ENCODE data around the gene ERI3.
"Not testable (repeated sequence)": the region's sequence is repeated elsewhere in the genome, so short reads cannot be mapped to it uniquely, and the experiment has no call there.

The ERI3 gene

DNA sequence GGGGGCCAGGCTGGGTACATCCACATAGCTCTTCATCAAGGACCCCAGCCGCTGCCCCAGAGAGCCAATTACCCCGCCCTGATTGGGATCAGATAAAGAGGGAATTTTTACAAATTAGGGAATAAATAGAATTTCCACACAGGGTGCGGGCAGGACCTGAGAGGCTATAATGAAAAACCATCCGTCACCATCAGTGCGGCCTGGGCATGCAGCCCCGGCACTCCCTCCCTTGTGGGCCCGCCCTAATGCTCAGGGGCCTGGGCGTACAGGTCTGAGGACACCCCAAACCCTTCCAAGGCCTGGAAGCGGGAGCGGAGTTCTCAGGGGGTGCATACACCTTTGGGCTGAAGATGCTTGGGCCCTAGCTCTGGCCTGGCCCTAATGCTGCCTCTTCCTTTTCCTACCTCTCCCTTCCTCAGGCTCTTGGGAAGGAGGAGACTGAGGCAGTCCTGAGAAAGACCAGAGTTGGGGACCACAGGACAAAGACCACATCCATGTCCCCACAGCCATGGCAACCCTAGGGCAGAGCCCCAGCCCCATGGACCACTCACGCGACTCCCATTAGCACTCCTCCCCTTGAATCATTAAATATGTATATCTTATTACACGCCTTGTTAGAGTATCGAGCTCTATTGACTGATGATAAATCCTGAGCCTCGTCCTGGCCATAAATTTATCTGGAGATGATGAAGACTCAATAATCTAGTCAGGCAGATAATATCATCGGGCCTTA, 125.5 kb downstream of the ERI3 start:
- no peak for DNase-seq

DNA sequence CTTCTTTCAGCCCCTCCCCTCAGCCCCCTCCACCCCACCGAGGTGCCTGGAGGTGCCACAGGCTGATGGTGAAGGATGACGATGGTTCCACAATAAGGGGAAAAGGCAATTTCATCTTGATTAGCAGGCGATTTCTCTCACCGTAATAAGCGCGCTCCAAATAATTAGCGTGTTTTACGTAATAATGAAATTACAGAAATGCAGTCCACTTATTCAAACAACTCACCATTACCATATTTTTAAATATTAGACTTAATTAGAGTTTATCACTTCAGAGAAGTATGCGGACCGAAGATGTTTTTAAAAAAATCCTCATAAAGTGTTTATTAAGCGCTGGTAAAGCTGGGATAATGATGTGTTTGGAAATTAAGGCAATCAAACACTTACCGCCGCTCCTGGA, 126.8 kb downstream of the ERI3 start:
- DNase-seq: no peak

DNA sequence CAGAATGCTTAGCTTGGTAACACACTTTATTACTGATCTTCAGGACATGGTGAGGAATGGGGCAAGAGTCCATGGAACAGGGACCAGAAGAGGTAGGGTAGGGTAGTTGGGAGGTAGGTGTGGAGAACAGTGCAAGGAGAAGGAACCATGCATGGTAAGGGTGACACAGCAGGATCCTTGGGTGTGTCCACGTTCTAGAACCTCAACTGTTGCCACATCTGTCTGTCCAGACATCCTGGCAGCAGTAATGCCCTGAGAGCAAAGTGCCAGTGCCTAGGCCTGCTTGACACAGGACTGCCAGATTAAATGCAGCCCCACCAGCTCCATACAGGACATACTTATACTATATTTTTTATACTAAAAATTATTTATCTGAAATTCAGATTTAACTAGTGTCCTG, 127.8 kb downstream of the ERI3 start:
- no peak for DNase-seq

DNA sequence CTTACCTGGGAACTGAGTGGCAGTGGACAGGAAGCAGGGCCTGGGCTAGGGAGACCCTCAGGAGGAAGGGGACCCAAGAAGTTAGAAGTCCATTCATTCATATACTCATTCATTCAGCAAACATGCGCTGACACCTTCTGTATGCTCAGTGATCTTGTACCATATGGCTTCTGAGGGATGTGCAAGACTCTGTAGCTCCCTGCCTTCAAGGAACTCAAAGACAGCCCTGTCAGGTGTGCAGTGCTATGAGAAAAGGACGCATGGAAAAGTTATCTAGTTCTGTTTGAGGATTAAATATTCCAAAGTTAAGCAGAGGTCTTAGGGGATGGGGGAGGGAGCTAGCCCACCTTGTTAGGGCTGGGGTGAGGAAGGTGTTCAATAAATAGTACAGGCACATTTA, 129.3 kb downstream of the ERI3 start:
- no peak for DNase-seq

DNA sequence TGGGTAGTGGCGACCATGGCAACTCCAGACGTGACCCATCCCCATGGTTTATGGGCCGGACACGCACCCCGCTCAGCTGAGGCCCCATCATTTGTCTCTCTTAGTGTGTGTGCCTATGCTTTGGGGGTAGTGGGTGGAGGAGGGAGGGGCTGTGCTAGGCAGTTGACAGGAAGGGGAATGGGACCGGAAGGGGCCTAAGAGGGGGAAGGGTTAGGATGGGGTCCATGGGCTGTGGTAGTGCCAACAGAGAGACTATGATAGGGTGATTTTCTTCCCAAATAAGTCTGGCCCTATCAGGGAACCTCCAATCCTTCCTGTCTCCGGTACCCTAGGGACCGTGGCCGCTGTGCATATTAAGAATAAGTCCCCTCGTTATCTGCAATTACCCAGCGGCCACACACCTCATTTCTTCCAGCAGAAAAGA, 131.9 kb downstream of the ERI3 start:
- no peak for DNase-seq

DNA sequence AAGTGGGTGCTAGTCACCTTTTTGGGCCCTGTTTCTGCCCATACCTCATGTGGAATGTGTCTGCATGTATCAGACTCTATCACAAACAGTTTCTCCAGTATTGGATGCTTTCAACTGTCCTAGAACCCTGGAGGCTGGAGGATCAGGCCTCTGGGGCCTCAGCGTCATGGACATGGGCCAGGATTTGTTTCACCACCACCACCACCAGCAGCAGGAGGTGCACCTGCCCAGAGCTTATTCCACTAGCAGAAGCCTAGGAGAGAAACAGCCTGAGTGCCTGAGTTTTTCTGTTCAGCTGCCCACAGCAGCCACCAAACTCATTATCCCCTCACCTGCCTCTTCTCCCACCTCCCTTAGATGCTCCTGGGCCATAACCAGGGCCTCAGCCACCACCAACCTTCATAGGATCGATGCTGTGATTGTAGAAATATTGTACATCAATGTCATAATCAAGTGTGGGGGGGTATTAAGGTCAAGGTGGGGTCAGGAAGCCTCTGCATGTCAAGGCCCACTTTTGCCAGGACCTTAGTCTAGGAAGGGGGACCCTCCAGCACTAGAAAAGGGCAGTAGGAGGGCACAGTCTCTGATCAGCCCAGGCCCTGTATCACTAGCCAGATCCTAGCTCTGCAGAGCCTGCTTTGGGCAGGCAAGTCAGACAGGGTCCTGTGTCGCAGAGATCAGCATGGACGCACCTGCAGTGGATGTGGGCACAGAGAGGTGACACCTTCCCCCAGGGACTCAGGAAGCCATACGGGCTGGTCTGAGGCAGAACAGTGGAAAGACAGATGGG, 132.5 kb downstream of the ERI3 start:
- no peak for DNase-seq

DNA sequence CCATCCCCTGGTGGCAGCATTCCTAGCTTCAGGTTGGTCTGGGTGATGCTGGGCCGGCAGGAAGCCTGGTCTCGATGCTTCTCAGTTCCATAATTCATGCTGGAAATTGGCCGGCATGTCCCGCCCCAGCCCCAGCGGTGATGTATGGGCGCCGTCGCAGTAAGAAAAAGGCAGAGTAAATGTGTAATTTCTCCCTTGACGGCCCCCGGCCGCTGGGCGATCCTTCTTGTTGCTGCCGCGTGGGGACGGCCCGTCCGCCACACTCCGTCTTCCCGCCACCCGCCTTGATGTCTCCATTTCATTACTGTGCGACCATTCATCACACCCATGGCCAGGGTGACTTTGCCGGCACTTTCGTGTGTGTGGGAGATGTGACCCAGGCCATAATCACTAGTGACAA, 133.3 kb downstream of the ERI3 start:
- DNase-seq: no peak

DNA sequence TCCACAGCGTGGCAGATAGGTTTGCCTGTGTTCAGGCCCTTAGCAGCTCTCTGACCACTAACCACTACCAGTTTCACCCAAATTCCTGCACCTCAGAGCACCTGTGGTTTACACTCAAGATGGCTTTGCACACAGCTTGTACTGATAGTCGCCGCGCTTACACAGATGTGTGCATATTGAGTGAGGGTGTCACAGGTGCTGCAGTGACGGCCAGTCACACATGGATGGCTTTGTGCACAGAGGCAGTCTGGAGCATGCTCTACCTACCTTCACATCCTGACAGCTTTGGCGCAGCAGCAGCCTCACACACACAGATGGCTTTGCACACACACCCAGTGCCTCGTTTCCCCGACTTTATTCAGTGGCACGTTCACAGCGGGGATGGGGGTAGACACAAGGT, 134.3 kb downstream of the ERI3 start:
- DNase-seq: no peak

DNA sequence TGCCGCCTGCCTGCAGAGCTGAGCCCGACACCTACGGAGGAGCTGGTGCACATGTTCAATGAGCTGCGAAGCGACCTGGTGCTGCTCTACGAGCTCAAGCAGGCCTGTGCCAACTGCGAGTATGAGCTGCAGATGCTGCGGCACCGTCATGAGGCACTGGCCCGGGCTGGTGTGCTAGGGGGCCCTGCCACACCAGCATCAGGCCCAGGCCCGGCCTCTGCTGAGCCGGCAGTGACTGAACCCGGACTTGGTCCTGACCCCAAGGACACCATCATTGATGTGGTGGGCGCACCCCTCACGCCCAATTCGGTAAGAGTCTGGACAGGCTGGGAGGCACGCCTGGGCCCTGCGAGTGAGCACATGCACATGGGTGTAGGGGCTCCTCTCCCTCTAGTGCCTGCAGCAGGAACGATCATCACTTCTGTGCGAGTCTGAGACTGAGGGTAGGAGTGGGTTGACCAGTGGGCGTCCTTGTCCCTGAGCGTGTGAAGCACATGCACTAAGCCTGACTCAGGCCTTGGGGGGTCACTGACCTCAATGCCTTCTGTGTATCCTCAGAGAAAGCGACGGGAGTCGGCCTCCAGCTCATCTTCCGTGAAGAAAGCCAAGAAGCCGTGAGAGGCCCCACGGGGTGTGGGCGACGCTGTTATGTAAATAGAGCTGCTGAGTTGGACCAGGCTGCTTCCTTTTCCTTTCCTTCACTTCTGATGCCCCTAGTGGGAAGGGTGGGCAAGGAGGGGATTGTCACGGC, 134.9 kb downstream of the ERI3 start:
- no peak for DNase-seq

DNA sequence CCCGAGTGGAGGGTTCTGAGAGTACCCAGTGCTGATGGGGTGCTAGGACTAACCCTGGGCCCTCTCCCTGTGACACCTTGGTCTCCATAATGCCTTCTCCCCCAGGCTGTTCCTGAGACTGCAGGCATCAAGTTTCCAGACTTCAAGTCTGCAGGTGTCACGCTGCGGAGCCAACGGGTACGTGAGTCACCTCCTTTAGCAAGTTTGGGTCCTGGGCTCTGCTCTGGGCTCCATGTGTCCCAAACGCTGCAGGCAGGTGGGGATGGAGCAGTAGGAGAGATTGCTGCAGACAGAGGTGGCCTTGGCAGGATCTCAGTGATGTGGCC, 135.8 kb downstream of the ERI3 start:
- DNase-seq: no peak

DNA sequence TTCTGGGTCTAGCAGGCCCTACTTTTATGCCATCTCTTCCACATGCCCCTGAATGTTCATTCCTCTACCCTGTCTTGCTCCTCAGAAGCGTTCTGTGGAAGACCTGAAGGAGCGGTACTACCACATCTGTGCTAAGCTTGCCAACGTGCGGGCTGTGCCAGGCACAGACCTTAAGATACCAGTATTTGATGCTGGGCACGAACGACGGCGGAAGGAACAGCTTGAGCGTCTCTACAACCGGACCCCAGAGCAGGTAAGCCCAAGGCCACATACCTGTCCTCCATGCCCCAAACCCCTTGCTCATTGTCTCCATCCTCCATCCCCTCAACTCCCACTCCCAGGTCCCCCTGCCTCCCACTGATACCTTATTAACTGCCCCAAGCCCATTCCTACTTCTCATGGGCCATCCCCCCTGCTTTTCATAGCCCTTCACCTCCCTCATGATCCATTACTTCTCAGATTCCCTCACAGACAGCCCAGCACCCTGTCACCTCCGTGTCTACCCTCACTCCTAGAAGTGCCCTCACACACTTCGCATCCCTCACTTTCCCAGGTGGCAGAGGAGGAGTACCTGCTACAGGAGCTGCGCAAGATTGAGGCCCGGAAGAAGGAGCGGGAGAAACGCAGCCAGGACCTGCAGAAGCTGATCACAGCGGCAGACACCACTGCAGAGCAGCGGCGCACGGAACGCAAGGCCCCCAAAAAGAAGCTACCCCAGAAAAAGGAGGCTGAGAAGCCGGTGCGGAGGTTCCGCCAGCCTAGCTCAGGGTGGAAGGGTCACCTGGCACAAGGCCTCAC, 136.4 kb downstream of the ERI3 start:
- DNase-seq: no peak

DNA sequence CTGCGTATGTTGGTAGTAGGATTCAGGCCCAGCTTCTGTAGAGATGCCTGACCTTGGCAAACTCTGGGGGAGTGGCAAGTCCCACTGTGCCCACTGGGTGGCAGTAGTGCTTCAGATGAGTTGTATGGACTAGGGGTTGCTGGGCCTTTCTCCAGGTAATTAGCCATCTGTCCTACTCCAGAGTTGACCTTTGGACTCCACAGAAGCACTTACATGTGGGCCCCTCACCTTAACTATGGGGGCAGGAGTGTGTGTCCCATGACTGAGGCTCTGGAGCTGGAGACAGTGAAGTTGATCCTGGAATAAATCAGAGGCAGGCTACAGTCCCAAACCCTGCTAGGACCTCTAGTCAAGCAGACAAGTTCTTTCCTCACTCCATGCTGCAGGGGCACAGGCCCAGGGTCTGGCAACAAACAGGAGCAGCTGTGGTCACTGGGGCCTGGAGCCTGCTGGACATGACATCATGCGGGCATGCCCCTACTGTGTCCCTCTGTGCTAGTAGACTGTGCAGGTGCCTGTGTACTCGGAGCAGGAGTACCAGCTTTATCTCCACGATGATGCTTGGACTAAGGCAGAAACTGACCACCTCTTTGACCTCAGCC, 137.1 kb downstream of the ERI3 start:
- peak; percentile 18 to 38 for DNase-seq

DNA sequence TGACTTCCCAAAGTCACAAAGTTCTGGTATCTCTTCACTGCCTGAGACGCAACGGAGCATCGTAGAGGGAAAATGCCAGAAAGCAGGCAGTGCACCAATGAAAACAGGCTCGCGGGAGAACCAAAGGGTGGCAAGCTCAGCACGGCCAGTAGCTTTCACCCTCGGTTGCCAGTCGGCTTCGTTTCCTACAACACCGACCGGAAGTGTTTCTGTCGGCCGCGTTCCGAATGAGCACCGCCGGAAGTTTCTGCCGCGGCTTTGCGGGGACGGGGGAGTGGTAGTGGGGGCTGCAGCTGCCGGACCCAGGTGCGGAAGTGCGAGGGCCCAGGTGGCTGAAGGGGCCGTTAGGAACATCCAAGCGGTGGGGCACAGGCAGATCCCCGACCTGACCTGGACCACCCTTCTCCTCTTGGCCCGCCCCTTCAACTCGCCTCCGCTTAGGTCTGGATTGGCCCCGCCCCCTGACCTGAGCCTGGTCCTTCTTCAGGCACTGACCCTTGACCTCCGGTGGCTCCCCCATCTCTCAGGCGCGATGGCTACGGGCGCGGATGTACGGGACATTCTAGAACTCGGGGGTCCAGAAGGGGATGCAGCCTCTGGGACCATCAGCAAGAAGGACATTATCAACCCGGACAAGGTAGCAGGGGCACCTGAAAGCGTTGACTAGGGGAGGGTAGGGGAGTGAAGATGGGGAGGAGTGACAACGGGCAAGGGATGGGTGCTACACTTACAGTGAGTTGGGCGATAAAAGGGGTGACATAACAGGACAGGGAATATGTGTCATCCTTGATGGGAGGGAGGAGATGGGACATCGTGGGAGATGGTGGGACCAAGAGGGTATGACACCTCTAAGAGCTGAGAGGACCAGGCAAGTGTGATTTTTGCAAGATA, 141.6 kb downstream of the ERI3 start, which contains the start of gene DMAP1:
TSS of gene DMAP1 (plus strand) at position 250 of the 891 bp plus-strand sequence. CDS start at position 533, 283 bp downstream.
- peak; percentile 12 to 78 for DNase-seq

DNA sequence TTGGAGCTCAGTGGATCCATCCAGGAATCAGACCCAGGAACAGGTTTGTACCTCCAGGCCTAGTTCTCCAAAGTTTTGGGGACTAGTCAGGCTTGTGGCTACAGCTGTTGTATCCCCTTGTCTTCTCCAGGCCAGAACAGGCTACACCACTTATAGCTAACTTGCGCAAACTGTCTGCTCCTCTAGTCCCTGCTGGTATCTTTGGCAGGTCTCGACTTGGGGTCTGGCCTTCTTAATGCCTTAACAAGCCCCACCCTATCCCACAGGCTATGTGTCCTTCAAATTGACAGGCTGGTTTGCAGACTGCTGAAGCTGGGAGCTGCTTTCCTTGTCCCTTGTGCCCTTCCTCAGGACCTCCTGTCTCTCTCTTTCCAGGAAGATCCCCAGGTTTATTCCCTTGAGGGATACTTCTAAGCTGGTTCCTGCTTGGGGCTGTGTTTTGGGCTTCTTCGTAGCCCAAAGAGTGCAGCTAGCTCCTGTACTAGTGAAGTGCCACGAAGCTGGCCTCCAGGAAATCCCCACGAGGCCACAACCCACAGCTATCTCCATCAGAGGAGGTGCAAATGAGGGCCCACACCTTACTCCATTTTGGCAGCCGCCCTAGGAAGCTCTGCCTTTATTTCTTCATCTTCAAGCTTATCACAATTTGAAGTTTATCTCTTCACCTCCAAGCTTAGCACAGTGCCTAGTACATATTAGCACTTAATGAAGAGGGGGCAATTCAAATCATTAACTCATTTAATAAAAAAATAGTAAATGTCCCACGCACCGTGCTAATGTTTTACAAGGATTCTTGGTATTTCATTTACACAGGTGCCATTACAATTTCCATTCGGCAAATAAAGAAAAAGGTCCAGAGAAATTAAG, 142.5 kb downstream of the ERI3 start:
- DNase-seq: no peak

DNA sequence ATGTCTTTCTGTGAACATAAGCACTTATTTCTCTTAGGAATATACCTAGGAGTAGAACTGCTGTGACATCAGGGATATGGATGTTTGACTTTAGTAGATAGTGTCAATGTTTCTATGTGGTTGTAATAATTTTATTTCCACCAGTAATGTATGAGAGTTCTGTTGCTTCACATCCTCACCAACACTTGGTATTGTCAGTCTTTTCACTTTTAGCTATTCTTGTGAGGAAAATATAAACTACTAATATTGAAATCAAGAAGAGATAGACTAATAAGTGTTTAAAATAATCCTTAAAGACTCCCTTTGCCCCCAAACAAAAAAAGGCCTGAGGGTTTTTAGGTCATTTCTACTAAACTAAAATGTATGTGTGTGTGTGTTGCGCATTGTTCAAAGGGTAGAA, 144.5 kb downstream of the ERI3 start:
- no peak for DNase-seq

DNA sequence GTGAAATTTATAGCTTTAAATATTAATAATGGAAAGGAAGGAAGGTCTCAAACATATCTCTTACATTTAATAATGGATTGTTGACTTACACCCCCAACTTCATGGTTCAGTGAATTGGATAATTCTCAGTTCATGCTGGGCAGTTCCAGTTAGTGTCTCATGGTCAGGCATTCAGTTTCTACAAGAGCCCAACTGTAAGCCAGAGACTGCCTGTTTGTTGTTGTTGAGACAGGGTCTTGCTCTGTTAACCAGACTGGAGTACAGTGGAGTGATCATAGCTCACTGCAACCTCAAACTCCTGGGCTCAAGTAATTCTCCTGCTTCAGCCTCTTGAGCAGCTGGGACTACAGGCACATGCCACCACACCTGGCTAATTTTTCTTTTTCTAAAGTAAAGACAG, 146.8 kb downstream of the ERI3 start:
- no peak for DNase-seq

DNA sequence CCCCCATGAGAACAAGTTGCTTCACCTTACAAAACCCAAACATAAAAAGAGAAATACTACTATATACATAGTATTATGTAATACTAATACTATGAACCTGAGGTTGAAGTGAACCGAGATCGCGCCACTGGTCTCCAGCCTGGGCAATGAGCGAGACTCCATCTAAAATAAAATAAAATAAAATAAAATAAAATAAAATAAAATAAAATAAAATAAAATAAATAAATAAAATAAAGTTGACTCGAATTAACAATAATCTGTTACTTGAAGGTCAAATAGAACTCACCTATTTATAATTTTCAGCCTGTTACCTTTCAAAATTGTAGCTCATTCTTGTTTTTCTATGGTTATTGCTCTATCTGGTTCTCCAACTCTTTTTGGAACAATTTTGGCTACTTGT, 148.5 kb downstream of the ERI3 start:
- DNase-seq: not testable (repeated sequence)

DNA sequence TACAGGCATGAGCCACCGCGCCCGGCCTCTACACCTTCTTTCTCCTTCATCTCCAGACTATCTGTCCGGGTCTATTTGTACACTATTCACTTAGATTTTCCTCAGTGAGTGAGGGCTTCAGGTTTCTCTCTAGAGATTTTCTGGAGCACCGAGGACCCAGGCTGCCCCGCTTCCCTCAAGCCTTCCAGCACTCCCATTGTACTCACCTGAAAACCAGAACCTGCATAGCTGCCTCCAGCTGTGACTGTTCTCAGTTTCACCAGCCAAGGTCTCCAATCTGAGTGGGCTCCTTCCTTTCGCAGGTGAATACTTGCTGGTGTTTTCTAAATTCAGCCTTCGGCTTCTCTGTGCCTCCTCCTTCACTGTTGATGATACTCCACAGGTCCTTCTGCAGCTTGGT, 154.7 kb downstream of the ERI3 start:
- DNase-seq: no peak

DNA sequence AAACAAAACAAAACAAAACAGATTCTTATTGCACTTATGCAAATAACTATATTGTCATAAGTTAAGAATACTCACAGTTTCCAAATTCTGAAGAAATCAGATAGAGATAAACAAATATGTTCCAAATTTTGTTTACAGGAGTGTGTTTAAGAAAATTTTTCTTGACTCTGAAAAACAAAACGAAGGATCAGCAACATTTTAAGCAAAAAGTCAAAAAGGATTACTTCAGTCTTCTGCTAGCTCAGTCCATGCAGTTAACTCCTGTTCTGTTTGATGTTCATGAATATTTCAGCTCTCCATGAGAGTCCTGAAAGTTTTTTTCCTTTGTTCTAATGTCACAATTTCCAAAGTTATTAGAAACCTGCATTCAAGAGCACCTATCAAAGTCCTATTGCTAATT, 180.4 kb downstream of the ERI3 start:
- no peak for DNase-seq
